IPS-18c (cell line): ENCODE measurements around the gene ADAM12.
"Not testable (repeated sequence)": the region's sequence is repeated elsewhere in the genome, so short reads cannot be mapped to it uniquely, and the experiment has no call there.

ENCODE experiments used
- H3K4me3 ChIP-seq: 2 replicates; pipeline ENCODE4 v1.7.0; 2013; ENCODE audit warnings: low read depth, mild to moderate bottlenecking, low read length, moderate library complexity; ENCODE audit not compliant: insufficient read depth
- H3K9me3 ChIP-seq: one replicate; pipeline ENCODE4 v1.6.1; 2013; ENCODE audit warnings: mild to moderate bottlenecking, low read length, moderate library complexity; ENCODE audit not compliant: control insufficient read depth, insufficient read depth

Gene ADAM12

GRCh38 chr10:126262233-126262838 lies 125.9 kb downstream of the ADAM12 start:
- H3K4me3 ChIP-seq: no peak overlapping the region
- no peaks in the 10 kb centered on the region for H3K9me3 ChIP-seq

GRCh38 chr10:126259760-126260479 lies 128.4 kb downstream of the ADAM12 start:
- H3K4me3 ChIP-seq: no peak overlapping the region
- no peaks in the 10 kb centered on the region for H3K9me3 ChIP-seq

- no peaks in the 10 kb centered on the region for H3K9me3 ChIP-seq
- no peak overlapping the region for H3K4me3 ChIP-seq
Measured at GRCh38 chr10:126256864-126257263, 131.4 kb downstream of the ADAM12 start.

- no peak overlapping the region for H3K4me3 ChIP-seq
- H3K9me3 ChIP-seq: no peaks in the 10 kb centered on the region
Measured at GRCh38 chr10:126255313-126255712, 133.0 kb downstream of the ADAM12 start.

- H3K9me3 ChIP-seq: no peaks in the 10 kb centered on the region
- H3K4me3 ChIP-seq: no peak overlapping the region
Measured at GRCh38 chr10:126253611-126253998, 134.7 kb downstream of the ADAM12 start.

- no peaks in the 10 kb centered on the region for H3K9me3 ChIP-seq
Measured at GRCh38 chr10:126252884-126253610, 135.2 kb downstream of the ADAM12 start.

DNA sequence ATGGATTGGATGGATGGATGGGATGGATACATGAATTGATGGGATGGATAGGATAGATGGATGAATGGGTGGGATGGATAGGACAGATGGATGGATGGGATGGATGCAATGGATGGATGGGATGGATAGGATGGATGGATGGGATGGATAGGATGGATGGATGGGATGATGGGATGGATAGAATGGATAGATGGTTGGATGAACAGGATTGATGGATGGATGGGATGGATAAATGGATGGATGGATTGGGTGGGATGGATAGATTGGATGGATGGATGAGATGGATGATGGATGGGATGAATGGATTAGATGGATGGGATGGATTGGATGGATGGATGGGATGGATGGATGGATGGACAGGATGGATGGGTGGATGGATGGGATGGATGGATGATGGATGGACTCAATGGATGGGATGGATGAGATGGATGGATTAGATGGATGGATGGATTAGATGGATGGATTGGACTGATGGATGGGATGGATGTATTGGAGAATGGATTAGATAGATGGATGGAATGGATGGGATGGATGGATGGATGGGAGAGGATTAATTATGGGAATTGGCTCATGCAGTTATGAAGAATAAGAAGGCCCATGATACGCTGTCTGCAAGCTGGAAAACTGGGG lies 136.4 kb downstream of the ADAM12 start:
- H3K4me3 ChIP-seq: no peak overlapping the region

More at GRCh38 chr10:126252884-126253610, 135.2 kb downstream of the ADAM12 start:
- no peak overlapping the region for H3K4me3 ChIP-seq

DNA sequence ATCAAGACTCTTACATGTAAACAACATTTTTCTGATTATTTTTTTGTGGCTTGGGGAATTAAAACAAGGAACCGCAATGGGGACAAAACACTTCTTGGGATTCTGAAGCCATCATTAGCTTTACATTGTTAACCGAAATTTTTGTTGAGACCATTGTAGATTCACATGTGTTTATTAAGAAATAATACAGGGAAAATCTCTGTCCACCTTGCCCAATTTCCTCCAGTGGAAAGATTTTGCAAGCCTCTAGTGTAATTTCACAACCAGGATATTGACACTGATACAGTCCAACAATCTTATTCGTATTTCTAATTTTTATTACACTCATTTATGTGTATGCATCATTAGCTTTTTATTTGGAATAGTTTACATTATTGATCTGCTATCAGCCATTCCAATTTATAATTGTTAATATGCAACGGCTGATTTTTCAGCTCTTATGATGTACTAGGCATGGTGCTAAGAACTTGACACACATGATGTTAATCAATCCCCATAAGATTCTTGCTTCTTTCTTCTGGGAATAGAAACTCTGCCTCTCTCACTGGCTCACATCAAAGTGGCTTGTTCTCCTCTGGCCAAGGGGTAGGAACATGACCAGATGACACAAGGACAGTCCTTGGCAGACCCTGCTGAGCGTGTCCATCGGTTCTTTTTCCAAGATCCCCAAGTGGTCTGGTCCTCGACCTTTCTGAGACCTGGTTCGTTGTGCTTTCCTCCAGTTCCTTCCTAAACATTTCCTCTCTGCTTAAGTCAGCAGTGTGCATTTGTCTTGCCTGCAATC lies 137.6 kb downstream of the ADAM12 start:
- no peaks in the 10 kb centered on the region for H3K9me3 ChIP-seq
- H3K4me3 ChIP-seq: no peak overlapping the region

More for the DNA sequence above, 136.4 kb downstream of the ADAM12 start:
- H3K9me3 ChIP-seq: no peaks in the 10 kb centered on the region

DNA sequence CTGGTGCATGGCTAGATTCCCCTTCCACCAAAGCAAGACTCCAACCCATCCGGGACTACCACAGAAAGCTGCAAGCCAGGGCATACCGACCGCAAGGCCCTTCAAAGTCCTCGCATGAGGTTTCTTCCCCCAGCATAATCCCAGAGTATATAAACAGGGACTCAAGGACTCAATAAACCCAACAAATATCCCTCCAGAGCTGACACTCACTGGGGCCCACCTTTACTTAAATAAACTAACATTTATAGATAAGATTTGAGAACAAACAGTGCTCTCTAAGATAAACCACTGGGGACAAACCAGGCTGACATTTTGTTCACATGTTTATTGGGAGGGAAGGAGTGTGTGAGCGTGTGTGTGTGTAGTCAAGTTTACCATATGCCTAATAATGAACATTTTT lies 138.2 kb downstream of the ADAM12 start:
- H3K9me3 ChIP-seq: no peaks in the 10 kb centered on the region
- no peak overlapping the region for H3K4me3 ChIP-seq

DNA sequence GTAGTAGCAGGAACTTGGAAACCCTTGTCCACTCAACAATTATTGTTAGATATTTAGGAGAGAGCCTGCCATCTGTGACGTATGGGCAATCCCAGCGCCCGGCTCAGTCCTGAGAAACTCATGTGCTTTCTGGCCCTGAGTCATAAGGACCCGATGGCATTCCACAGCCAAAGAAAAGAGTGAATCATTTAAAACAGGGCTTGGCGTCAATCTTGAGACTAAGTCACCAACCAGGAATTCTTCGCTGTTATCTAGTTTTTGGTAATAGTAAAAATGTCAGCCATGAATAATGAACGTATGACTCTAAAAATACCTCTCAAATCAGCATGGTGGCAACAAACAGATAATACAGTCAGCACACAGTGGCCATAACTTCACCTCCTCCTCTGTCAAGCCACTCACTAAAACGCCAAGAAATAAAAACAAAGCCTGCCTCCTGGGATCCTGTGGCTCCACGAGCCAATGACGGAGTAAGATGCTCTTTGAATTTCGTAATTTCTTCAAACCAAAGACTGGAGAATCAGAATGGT lies 140.8 kb downstream of the ADAM12 start:
- Histone ChIP-seq H3K9me3 (no peaks in the 10 kb centered on the region), H3K4me3 (no peak overlapping the region)

DNA sequence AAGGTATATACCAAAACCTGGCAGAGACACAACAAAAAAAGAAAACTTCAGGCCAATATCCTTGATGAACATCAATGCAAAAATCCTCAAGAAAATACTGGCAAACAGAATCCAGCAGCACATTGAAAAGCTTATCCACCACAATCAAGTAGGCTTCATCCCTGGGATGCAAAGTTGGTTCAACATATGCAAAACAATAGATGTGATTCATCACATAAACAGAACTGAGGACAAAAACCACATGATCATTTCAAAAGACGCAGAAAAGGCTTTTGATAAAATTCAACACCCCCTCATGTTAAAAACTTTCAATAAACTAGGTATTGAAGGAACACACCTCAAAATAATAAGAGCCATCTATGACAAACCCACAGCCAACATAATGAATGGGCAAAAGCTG lies 141.9 kb downstream of the ADAM12 start:
- not testable (repeated sequence) for H3K9me3 ChIP-seq, H3K4me3 ChIP-seq

DNA sequence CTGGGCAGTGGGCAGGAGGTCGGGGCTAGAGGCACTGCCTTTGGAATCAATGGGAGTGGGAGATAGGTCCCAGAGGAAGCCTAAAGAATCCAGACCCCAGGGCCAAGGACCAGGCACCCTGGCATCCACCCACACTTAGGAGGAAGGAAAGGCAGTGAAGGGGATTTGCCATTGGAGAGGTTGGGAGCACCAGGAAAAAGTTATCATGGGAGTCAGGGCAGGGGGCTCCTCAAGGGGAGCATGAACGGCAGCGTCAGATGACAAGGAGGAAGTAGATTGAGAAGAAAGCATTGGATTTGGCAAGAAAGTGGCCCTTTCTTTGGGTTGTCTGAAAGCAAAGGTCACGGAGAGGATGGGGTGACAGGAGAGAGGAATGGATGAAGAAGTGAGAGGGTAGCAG lies 142.8 kb downstream of the ADAM12 start:
- no peaks in the 10 kb centered on the region for H3K9me3 ChIP-seq
- no peak overlapping the region for H3K4me3 ChIP-seq

- Histone ChIP-seq H3K9me3 (no peaks in the 10 kb centered on the region), H3K4me3 (no peak overlapping the region)
Measured at GRCh38 chr10:126243971-126244370, 144.3 kb downstream of the ADAM12 start.

GRCh38 chr10:126243306-126243705 lies 145.0 kb downstream of the ADAM12 start:
- H3K4me3 ChIP-seq: no peak overlapping the region

DNA sequence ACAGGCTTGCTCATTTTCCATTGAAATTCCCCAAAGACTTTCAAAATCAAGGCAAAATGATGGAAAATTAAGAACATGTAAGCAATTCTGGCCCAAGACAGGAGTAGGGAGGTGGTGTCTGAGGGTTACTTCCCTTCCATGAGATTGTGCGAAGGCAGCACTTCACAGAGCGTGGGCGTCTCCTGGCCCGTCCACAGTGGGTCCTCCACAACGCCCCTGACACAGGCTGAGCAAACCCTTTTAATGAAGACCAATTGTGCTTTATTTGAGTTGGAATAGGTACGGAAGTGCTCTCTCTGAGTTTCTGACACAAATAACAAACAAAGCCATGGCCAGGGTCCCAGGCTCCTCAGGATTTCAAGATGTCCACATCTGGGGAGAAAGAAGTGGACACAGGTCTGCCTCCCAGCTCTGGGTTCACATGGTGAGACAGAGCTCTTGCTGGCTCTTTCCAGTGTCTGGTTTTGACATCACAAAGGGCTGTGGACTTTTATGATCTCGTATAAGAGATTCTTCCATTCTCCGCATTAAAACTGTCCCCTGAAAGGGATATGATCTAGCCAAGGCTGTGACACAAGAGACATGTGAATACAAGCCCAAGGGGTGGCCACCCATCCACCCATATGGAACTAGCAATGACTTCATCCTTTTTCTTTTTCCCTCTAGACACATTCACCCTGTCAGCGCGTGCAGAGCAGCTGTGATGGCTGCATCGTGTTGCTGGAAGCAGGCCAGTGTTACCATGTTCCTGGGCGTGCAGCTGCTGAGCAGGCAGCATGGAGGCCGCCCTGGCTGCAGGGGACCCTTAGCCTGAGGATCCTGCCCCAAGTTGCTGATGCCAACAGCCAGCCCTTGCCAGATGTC lies 145.6 kb downstream of the ADAM12 start:
- Histone ChIP-seq H3K9me3 (no peaks in the 10 kb centered on the region), H3K4me3 (no peak overlapping the region)

More at GRCh38 chr10:126243306-126243705, 145.0 kb downstream of the ADAM12 start:
- H3K9me3 ChIP-seq: no peaks in the 10 kb centered on the region

GRCh38 chr10:126240483-126240882 lies 147.8 kb downstream of the ADAM12 start:
- H3K9me3 ChIP-seq: no peaks in the 10 kb centered on the region
- H3K4me3 ChIP-seq: no peak overlapping the region
